Measurements from ENCODE around the gene KCNA5. TPM values are rescaled to one million over a fixed set of nuclear protein-coding genes. Genes with fewer than 3 reads are reported as not detected.

The KCNA5 gene
- total RNA-seq, 3 donors from 2014 or later, result 0.44 to 0.66 TPM; not detected in 1

DNA sequence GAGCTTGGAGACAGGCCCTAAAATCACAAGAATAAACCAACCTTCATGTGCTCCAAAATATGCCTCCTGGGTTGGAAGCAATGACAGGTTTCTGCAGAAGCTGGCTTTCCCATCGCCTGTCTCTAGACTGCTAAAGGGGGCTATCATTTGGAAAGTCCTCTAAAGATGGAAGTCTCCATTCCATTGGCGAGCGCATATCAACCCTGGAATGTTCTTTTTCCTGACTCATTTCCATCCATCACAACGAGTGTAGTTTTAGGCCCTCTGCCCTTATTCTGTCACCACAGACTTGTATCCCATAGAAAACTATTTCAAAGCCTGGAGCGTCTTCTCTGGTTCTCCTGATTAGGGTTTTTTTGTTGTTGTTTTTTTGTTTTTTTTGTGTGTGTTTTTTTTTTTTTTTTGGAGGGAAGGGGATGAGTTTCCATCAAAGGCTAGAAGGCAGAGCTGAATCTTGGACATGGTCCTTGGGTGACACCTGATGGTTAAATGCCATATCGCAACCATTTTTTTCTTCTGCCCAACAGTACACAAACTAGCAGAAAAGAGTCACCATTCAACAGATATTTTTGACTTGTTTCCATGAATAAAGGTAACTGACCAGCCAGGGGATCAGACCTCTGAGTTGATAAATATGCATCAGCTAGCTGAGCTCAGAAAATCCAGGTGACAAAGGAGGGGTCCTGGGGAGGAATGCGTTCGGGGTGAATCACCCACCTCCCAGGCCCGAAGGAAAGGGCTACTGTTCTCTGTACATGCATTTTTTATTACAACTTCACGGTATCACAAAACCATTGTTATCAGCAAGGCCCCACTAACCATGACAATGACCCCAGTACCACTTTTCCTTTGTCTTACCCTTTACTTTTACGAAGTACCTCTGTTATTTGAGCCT lies 40.5 kb downstream of the KCNA5 start:
- TF ChIP-seq POLR2A (IDR thresholded peaks at IDR 0.05), result no peak
- TF ChIP-seq, protein P1, sequence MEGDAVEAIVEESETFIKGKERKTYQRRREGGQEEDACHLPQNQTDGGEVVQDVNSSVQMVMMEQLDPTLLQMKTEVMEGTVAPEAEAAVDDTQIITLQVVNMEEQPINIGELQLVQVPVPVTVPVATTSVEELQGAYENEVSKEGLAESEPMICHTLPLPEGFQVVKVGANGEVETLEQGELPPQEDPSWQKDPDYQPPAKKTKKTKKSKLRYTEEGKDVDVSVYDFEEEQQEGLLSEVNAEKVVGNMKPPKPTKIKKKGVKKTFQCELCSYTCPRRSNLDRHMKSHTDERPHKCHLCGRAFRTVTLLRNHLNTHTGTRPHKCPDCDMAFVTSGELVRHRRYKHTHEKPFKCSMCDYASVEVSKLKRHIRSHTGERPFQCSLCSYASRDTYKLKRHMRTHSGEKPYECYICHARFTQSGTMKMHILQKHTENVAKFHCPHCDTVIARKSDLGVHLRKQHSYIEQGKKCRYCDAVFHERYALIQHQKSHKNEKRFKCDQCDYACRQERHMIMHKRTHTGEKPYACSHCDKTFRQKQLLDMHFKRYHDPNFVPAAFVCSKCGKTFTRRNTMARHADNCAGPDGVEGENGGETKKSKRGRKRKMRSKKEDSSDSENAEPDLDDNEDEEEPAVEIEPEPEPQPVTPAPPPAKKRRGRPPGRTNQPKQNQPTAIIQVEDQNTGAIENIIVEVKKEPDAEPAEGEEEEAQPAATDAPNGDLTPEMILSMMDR (IDR thresholded peaks at IDR 0.05), result peak in 2 of 3 donors; percentile 59 to 63
- intact Hi-C loops (cut with DNase I; ENCODE audit: low total_unique reads), result loop anchor here (10.0 kb wide), 1 partner anchor 219 kb away; no protein-coding TSS in a partner anchor
- Histone ChIP-seq H3K36me3 (no peaks in the 10 kb centered on the region), H3K9me3 (no peaks in the 10 kb centered on the region), H3K4me3 (no peak overlapping the region), H3K27ac (no peak overlapping the region), H3K27me3 (peaks cover 0 to 6% of the 10 kb centered on the region in 2 donors), H3K4me1 (no peaks in the 10 kb centered on the region)
- DNase-seq (ENCODE audit: low spot score in 2 of 2), result no peak

DNA sequence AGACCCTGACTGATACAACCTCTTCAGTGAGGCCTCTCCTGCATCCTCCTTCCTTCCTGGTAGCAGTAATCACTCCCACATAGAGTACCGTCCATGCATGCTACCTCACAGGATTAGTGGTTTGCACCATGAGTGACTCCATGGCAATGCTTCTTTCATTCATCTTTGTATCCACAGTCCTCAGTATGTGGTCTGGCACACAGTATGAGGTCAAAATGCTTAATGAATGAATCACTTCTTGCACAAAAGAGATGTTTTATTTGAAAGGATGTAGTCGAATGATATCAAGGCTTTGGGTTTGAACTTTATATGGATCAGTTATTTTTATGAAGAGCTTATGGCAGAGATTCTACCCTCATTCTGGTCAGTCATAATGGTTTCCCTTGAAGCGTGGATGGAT lies 42.2 kb downstream of the KCNA5 start:
- no peaks in the 10 kb centered on the region for H3K9me3 ChIP-seq
- TF ChIP-seq, protein P1 (IDR thresholded peaks at IDR 0.05), result no peak
- TF ChIP-seq POLR2A (IDR thresholded peaks at IDR 0.05), result no peak
- no peak for TF ChIP-seq POLR2AphosphoS5 (IDR thresholded peaks at IDR 0.05)
- no peak overlapping the region for H3K27ac ChIP-seq
- intact Hi-C loops (cut with DNase I; ENCODE audit: low total_unique reads), result loop anchor here (10.0 kb wide), 1 partner anchor 221 kb away; no protein-coding TSS in a partner anchor
- no peak for DNase-seq (ENCODE audit: low spot score in 2 of 2)
- peaks cover 0 to 6% of the 10 kb centered on the region in 2 donors for H3K27me3 ChIP-seq
- H3K36me3 ChIP-seq, result no peaks in the 10 kb centered on the region
- H3K4me1 ChIP-seq, result no peaks in the 10 kb centered on the region
- H3K4me3 ChIP-seq, result no peak overlapping the region

DNA sequence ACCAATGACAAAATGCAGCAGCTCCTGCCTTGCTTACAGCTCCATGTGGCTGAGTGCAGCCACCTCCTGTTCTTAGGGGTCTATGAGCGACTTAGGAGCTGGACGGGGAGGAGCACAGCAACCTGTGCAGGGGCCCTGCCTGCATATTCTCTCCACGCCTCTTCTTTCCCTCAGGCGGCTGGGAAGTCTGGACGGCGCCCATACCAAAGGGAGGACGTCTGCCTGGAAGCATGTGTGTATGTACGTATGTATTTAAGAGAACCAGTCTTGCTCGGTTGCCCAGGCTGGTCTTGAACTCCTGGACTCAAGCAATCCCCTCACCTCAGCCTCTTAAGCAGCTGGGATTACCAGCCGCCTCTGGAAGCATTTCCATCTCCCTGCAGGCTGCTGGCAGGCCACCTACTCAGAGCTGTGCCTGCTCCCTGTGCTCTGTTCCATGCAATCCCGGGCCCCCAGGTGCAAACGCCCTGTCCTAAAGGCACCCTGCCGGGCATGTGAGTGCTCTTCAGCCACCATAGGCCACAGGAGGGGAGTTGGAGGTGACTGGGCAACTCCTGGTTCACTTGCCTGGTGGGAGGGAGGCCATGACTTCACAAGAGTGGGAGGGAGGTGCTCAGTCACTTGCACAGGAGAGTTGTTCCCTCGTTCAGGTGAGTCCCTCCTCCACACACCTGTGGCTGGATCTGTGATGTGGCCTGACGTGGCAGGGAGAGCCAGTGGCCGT lies 44.3 kb downstream of the KCNA5 start:
- Histone ChIP-seq H3K27ac (no peak overlapping the region), H3K9me3 (no peaks in the 10 kb centered on the region), H3K27me3 (peaks cover 0 to 6% of the 10 kb centered on the region in 2 donors), H3K4me3 (no peak overlapping the region), H3K4me1 (no peaks in the 10 kb centered on the region), H3K36me3 (no peaks in the 10 kb centered on the region)
- intact Hi-C loops (cut with DNase I; ENCODE audit: low total_unique reads), result loop anchor here (10.0 kb wide), 1 partner anchor 223 kb away; no protein-coding TSS in a partner anchor
- DNase-seq (ENCODE audit: low spot score in 2 of 2), result no peak
- TF ChIP-seq POLR2AphosphoS5 (IDR thresholded peaks at IDR 0.05), result no peak
- TF ChIP-seq, protein P1 (IDR thresholded peaks at IDR 0.05), result no peak
- no peak for TF ChIP-seq POLR2A (IDR thresholded peaks at IDR 0.05)

DNA sequence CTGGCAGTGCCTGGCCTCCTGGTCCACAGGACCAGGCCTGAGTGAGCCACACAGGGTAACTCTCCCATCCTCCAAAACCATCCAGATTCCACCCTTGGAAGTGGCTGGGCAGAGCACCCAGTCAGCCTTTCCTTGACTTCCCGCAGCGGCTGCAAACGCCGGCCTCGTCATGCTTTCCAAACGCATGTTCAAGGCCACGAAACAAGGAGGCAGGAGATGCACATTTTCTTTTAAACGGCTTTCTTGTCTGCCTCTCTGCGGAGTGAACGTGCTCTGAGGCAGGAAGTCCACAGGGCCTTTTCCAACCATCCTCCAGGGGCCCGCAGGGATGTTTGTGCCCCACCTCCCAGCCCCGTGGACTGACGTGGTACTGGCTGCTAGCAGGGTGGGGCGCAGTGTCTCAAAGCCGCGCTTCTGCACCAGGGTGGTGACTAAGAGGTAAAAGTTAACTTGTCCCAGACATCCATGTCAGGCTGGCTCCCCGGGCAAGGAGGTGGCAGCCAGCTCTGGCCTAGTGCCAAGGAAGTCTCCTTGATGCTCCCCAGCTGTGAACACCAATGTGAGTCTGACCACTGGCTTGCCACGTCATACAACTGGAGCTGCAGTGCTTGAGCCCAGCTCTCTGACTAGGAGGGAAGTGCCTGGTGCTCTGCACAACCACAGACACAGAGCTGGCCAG lies 45.0 kb downstream of the KCNA5 start:
- H3K36me3 ChIP-seq, result no peaks in the 10 kb centered on the region
- no peaks in the 10 kb centered on the region for H3K9me3 ChIP-seq
- H3K4me3 ChIP-seq, result no peak overlapping the region
- intact Hi-C loops (cut with DNase I; ENCODE audit: low total_unique reads), result loop anchor here (10.0 kb wide), 1 partner anchor 224 kb away; no protein-coding TSS in a partner anchor
- H3K4me1 ChIP-seq, result no peaks in the 10 kb centered on the region
- TF ChIP-seq POLR2AphosphoS5 (IDR thresholded peaks at IDR 0.05), result no peak
- TF ChIP-seq, protein P1 (IDR thresholded peaks at IDR 0.05), result no peak
- no peak for TF ChIP-seq POLR2A (IDR thresholded peaks at IDR 0.05)
- DNase-seq (ENCODE audit: low spot score in 2 of 2), result no peak
- H3K27me3 ChIP-seq, result peaks cover 0 to 3% of the 10 kb centered on the region in 2 donors
- H3K27ac ChIP-seq, result no peak overlapping the region
